A204.1 (cell line): ENCODE measurements around the gene MYBPC1.
"Not testable (repeated sequence)": the region's sequence is repeated elsewhere in the genome, so short reads cannot be mapped to it uniquely, and the experiment has no call there.

Experiments used
- FAIRE-seq: peaks from 2 replicates; lab custom pipeline; 2012; peaks lifted over from hg19 to GRCh38; lab: Jason Lieb, UNC

MYBPC1 gene

DNA sequence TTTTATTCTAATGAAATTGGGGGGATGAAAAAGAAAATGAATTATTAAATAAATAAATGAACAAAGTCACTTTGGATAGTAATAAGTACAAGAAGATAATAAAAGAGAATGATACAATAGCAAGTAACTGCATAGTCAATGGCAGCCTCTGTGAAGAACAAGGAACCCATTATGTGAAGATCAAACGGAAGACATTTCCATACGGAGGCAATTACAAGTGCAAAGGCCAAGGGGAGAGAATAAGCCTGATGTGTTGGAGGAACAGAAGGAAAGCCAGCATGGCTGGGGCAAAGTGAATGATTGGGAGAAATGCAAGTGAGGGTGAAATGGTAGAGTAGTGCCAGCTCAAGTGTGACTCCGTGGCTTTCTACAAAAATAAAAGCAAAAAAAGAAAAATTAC lies 58.7 kb downstream of the MYBPC1 start:
- no peak for FAIRE-seq

DNA sequence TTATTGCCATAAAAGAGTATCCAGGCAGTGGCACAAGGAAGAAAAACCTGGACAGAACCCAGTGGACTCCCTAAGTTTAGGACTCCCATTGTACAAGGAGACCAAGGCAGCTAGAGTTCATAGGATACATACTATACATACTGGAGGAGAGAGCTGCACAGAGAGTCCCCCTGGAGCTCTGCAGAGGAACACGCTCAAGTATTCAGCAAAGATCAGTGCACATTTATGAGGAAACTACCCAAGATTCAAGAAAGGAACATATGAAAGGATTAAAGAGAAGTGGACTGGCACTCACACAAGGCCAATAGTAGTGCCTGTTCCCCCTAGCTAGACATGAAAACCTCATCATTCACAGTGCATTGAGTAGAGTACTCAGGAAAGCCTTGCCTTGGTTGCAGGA lies 59.7 kb downstream of the MYBPC1 start:
- FAIRE-seq: no peak

DNA sequence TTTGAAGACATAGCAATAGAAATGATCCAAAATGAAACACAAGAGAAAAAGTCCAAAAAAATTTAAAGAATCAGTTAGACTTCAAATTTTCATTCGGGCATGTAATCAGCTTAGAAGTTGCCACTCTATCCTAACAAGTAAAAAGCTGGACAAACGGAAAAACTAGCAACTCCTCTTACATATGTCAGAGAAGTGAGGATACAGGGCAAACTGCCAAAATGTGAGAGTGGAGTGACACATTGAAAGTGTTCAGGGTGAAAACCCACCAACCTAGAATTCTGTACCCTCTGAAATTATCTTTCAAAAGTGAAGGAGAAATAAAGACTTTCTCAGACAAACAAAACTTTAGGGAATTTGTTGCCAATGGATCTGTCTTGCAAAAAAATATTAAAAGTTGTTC lies 60.6 kb downstream of the MYBPC1 start:
- no peak for FAIRE-seq

DNA sequence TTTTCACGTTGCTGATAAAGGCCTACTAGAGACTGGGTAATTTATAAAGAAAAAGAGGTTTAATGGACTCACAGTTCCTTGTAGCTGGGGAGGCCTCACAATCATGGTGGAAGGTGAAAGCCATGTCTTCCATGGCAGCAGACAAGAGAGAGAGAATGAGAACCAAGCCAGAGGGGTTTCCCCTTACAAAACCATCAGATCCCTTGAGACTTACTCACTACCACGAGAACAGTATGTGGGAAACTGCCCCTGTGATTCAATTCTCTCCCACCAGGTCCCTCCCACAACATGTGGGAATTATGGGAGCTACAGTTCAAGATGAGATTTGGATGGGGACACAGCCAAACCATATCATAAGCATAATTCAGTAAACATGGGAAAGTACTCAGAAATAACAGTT lies 65.9 kb downstream of the MYBPC1 start:
- FAIRE-seq: not testable (repeated sequence)

DNA sequence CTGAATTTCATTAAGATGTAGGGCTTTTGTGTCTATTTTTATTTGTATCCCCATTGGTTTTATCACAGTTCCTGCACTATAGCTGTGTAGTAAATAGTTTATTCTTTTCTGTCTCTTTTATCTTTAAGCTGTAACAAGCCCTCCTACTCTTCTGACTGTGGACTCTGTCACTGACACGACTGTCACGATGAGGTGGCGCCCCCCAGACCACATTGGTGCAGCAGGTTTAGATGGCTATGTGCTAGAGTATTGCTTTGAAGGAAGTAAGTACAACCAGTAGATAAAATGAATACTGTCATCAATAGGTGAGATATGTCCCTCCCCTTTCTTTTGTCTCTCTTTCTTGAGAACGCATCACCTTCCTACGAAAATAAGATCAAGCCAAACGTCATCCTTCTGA lies 68.5 kb downstream of the MYBPC1 start:
- FAIRE-seq: no peak

DNA sequence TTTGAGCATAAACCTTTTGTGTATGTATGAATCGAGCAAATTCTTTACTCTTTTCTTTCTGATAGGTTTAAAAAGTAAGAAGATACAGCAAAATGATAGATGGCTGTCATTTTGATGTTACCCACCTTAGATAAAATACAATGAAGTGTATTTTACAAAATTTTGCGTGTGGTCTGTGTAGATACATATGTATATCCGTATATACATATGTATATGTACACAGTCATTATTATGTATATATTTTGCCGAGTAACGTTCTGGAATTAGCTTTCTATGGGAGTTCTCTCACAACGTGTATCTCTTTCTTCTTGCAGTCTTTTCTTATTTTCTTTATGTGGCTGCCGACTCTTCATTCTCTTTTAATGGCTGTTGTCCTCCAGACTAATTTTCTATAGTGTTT lies 70.2 kb downstream of the MYBPC1 start:
- FAIRE-seq: no peak

DNA sequence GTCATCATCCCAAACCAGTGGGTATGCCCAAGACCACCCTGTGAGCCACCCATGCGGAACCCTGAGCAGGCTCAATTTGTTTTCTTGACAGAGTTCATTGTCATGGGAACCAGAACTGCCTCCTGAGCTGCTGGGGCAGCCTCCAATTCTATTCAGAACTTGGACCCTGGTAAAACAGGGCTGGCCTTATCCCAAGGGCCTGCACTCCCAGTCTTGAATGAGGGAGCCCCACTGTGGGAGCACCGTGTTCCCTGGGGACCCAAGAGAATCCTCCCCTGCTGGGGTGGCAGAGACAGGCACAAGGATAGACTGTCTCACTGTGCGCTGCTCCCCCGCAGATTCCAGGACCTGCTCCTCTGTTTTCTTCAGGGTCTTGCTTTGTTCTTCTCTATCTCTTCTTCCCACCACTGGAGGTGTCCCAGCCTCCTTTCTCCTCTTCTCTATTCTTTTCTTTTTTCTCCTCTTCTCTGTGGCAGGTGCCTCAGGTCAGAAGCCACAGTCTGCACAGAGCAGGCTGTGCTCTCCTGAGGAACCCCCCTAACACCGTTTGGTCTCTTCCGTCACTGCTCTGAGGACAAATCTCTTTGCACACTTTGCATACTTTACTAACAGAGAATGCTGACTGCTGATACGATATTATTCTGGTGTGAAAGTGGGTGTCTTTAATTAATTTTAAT lies 71.4 kb downstream of the MYBPC1 start:
- FAIRE-seq: no peak

DNA sequence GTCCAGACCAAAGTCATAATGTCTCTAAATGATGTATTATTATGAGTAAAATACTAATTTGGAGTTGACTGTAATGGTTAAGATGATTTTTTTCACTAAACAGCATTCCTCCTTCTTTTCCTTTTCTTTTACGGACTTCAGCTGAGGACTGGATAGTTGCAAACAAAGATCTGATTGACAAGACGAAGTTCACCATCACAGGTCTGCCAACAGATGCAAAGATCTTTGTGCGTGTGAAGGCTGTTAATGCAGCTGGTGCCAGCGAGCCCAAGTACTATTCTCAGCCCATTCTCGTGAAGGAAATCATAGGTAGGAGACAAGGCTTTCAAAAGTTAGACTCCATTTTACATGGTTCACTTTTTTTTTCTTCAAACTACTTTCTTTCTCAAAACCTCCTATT lies 72.8 kb downstream of the MYBPC1 start:
- FAIRE-seq: no peak

DNA sequence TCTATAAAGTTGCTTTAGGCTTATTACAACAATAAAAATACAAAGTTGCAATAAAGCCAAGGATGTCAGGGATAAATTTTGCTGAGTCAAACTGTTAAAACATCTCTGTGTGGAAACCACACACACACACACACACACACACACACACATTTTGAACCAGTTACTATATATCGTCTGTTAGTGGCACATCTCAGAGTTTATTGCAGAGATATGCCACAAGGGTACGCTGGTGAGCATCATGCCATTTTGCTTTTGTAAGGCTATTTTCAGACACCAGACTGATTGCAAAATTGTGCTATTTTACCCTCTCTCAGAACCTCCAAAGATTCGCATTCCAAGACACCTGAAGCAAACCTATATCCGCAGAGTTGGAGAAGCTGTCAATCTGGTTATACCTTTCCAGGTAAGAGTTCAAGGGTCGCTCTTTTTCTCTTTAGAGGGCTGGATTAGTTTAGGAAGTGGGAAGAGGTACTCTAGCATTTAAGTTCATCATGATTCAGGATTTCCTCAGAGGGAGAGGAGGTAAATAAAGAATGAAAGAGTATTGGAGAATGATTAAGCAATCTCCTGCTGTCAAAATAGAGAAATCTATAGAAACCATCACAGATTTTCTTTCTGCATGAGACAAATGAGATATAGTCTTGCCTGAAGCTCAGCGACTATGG lies 75.4 kb downstream of the MYBPC1 start:
- no peak for FAIRE-seq

DNA sequence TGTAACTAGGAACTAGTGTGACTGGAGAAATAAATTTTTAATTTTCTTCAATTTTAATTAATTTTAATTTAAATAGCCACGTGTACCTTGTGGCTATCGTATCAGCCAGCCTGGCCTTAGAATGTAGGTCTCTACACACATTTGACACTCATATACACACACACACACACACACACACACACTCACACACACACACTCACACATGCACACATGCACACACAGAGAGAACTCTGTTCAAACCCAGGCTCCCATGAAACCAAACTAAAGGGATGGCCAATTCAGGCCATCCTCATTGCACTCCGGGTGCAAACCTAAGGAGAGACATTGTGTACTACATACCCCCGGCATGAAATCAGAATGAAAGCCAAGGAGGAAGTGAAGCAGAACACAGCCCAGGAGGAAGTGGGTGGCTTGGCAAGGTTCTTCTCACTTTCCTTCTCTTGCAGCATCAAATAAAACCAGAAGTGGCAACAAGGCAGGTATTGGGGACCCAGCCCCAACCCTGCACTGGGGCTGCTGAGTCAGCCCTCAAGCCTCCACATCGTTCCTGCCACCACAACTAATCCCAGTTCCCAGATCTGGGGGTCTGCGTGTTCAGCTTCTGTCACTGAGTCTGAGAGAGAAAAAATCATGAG lies 76.5 kb downstream of the MYBPC1 start:
- FAIRE-seq: no peak

DNA sequence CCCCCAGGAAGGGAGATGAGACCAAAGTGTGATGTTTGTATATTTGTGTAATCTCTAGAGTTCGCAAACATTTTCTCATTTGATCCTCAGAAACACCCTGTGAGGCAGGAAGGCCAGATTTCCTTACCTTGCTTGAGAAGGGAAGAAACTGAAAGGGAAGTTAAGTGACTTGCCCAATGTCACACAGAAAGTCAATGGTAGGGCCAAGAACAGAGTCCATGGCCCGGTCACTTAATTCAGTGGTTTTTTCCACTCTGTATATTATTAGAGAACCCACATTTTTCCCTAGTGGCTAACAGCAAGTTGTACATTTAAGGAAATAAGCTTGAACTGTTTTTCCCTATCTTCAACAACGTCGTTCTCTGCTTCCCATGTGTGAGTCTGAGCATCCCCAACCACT lies 77.1 kb downstream of the MYBPC1 start:
- FAIRE-seq: no peak

DNA sequence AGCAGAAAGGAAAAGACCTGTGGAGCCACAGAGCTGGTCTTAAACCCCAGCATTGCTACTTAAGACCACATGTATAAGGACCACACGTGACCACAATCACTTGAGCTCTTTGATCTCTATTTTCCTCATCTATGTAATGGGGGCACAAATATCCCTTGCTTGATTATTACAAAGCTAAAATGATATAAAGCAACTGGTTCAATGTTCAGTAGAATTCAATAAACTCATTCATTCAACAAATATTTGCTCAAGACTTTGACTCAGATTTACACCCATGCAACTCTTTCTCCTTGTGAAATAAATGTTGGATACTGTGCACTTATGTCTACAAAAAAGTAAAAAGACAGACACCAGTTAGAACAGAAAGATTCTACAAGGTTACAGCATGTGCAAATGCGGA lies 80.8 kb downstream of the MYBPC1 start:
- no peak for FAIRE-seq

DNA sequence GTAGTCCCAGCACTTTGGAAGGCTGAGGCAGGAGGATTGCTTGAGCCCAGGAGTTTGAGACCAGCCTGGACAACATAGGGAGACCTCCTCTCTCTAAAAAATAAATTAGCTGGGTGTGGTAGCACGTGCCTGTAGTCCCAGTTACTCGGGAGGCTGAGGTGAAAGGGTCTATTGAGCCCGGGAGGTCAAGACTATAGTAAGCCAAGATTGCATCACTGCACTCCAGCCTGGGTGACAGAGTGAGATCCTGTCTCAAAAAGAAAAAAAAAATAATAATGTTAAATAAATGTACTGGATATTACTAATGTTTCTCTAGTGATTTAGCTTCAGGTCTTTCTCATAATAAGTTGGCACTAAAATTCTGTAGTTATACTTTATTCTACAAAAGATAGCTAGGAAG lies 81.7 kb downstream of the MYBPC1 start:
- FAIRE-seq: not testable (repeated sequence)

DNA sequence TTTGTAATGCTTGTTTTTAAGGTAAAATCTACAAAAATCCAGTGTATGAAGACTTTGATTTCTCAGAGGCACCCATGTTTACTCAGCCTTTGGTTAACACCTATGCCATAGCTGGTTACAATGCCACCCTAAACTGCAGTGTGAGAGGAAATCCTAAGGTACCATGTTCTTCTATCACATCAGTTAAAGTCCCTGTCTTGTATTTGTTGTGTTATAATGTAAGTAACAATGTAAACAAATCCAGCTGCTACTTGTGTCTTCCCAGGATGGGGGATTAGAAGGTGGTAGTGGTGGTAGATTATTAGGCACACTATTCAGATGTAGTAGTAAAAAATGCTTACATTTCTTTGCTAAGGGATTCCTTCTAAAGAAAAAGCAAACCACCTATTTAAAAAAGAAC lies 83.3 kb downstream of the MYBPC1 start:
- no peak for FAIRE-seq

DNA sequence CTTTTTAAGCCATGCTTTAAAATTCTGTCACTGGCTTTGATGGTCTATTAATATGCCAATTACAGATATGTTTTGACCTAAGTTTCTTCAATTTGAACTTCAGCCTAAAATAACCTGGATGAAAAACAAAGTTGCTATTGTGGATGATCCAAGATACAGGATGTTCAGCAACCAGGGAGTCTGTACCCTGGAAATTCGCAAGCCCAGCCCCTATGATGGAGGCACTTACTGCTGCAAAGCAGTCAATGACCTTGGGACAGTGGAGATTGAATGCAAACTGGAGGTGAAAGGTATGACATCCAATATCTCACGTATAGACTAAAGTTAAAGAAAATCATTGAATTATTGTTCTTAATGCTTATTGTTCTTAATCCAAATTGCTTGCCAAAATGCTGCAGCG lies 85.5 kb downstream of the MYBPC1 start:
- no peak for FAIRE-seq

DNA sequence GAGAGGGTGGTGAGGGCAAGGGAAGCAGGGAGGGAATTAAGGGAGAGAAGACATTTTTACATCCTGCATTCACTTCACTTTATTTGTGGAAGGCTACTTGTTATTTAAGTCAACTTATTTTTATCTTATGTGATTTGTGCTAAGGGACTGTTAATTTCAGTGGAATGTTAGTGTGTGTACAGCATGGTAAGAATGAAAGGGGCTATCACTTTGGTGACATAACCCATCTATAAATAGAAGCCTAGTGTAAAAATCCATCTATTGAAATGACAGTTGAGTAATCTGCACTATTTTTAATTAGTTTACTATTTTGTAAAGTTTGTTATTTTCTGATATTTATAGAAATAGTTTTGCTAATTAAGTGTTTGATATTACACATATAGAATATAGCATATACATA lies 85.9 kb downstream of the MYBPC1 start:
- no peak for FAIRE-seq

DNA sequence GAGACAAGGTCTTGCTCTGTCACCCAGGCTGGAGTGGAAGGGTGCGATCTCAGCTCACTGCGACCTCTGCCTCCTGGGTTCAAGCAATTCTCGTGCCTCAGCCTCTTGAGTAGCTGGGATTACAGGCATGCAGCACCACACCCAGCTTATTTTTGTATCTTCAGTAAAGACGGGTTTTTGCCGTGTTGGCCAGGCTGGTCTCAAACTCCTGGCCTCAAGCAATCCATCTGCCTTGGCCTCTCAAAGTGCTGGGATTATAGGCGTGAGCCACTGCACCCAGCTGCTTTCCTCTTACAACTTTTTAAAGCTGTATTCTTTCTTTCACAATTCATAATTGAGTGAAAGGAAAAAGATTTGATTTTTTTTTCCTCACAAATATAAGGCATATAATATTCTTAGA lies 86.9 kb downstream of the MYBPC1 start:
- FAIRE-seq: not testable (repeated sequence)

DNA sequence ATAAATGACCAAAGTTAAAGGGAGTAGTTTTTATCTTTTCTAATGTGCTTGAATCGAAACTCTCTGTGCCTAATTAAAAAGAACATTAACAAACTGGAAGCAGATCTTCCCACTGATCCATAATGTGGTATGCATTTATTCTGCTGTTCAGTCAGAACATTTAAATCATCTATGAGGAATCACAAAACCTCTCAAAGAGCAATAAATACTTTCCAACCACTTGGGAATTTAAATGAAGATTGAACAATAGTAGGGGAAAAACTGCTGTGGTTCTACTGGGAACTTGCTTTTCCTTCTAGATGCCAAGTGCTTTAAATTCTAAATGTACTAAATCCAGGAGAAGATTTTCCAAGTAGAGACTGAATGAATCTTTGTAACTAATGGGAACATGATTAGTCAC lies 90.3 kb downstream of the MYBPC1 start:
- no peak for FAIRE-seq

DNA sequence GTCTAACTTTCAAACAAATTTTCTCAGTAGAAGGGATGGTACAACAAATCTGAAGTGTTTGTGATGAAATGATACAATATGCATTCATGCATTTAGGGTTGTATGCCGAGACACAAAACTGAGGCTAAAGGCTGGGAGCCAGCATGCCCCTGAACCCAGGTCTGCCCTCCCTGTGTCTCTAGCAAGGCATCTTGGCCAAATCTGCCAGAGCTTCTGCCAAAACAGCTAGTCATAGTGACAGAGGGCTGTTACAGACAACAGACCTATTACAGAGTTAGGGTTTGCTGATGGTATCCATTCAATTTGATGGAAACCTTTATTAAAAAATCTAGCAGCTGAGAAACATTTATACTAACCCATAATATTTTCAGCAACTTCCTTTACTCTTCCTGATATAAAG lies 91.4 kb downstream of the MYBPC1 start:
- FAIRE-seq: no peak

DNA sequence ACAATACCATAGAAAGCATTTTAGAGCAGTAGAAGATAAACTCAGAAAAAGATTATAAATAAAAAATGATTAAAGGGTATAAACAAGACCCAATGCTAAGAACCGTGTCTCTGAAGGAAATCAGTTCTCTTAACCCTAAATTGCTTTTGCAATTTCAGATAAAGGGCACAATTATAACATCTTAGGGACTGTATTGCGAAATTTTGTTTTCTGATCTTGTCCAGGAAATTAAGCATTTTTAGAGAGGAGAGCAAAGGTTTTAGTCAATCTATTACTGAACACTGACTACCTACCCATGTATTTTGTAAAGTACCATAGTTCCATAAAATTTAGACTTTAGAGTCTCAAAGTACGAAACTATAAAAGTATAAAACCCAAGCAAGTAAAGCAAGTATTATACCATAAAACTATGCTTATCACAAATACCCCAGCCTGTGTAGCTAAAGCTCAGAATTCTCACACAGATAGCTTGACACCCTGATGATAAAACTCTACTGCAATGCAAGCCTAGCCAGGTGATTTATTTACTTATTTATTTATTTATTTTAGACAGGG lies 95.8 kb downstream of the MYBPC1 start:
- FAIRE-seq: no peak

DNA sequence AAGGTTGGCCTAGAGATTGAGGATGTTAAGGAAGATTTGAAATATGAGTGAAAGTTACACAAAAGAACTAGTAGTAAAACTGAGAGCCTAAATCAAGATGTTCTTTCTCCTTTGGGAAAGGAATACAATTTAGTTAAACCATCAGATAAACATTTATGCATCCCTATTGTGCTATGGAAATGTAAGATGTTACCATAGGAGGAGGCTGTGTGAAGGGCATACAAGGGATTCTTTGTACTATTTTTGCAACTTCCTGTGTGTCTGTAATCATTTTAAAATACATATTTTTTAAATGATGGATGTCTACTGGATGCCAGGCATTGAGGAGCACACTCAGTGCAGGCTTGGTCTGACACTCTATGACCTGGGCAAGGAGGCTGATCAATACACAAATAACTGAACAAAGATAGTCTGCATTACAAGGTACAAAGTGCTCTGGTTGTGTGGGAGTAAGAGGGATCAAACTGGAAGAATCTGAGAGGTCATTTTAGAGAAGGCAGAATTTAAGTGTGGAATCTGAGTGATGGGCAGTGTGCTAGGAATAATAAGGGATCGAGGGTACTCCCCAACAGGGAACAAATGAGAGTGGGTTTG lies 96.8 kb downstream of the MYBPC1 start:
- FAIRE-seq: no peak

DNA sequence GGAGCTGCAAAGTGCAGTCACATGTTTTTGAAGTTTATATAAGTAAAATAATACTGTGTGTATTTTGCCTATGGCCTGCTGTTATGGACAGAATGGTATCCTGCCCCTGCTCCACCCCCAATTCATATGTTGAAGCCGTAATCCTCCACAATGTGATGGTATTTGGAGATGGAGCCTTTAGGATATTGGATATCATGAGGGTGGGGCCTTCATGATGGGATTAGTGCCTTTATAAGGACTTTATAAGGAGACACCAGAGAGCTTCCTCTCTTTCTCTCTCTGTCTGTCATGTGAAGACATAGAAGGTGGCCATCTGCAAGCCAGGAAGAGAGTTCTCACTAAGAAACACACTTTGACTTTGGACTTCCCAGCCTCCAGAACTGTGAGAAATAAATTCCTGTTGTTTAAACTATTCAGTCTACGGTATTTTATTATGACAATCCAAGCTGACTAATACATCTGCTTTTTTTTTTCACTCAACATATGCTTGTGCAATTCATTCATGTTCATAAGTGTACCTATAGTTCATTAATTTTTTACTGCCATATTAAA lies 99.6 kb downstream of the MYBPC1 start:
- FAIRE-seq: no peak

DNA sequence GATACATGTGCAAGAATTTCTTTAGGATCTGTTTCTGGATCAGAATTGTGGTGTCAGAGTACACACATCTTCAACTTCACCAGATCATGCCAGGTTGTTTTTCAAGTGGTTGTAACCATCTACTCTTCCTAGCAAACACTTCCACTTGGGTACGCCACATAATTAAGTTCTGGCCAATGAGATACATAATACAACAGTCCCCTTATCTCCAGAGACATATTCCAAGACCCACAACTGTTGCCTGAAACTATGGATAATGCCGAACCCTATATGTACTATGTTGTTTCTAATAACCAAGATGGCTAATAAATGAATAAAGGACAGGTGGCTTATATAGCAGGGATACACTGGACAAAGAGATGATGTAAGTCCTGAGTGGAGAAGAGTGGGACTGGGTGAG lies 100.2 kb downstream of the MYBPC1 start:
- no peak for FAIRE-seq
